OCI-M1 (cell line): ENCODE results near the gene NF1.
"Not testable (repeated sequence)": the region's sequence is repeated elsewhere in the genome, so short reads cannot be mapped to it uniquely, and the experiment has no call there.

Experiments
- DNase-seq: peaks from one replicate; lab custom pipeline; 2025; lab: John Stamatoyannopoulos, UW

Gene NF1

GRCh38 chr17:31198666-31199065 lies 103.9 kb downstream of the NF1 start:
- DNase-seq = not testable (repeated sequence)

- no peak for DNase-seq
Measured at GRCh38 chr17:31200287-31200686, 105.5 kb downstream of the NF1 start.

- DNase-seq = no peak
Measured at GRCh38 chr17:31202968-31203367, 108.2 kb downstream of the NF1 start.

- no peak for DNase-seq
Measured at GRCh38 chr17:31211352-31212012, 116.7 kb downstream of the NF1 start.

- DNase-seq = peak; percentile 76
Measured at GRCh38 chr17:31216031-31216751, 121.4 kb downstream of the NF1 start.

- no peak for DNase-seq
Measured at GRCh38 chr17:31224366-31224765, 129.6 kb downstream of the NF1 start.

DNA sequence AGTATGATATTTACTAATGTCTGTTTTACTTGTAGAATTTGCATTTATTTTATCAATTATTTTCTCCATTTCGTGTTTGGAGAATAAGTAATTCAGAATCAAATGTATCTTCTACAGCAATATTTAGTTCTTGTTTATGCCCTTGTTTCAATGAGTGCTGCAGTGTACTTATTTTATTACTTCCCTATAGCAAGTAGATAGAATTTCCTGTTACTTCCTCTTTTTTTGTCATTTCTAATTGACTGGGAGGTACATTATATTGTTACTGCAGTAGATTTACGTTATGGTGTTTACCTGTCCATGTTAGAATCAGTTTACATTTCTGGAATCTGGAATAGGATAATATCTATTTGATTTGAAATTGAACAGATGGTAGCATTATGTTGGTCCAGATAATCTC lies 131.1 kb downstream of the NF1 start:
- peak; percentile 62 for DNase-seq

GRCh38 chr17:31226373-31226772 lies 131.6 kb downstream of the NF1 start:
- no peak for DNase-seq

DNA sequence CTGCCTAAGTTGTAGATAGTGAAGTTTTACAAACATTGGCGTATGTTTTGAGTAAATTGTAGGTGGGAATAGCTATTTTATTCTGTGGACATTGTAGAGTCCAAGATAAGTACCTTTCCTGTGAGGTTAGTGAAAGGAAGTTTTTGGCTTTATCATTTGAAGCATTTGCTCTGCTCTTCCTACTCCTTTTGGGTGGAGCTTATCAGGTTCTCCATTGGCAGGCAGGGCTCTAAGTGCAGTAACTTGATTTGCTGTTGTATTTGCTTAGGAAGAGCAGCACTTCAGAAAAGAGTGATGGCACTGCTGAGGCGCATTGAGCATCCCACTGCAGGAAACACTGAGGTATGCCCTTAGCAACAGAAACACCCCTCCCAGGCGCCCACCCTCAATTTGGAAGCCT lies 132.2 kb downstream of the NF1 start:
- peak; percentile 29 for DNase-seq

GRCh38 chr17:31231852-31232251 lies 137.1 kb downstream of the NF1 start:
- DNase-seq = no peak

DNA sequence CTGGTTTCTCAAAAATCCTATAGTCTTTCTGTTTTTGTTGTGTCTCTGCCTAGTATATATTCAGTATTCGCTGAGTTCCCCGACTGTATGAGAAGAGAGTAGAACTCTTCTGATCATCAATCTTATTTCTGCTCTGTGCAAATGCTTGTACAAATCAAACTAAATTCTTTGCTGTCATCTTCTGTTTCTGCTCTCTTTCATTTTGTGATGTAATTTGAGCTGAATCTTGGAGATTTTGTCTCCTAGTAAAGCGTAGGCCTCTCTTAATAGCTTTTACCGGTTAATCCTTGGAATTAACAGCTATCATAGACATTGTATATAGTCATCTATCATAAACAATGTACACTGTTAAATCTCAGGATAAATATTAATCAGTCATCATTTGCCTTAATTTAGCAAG lies 140.3 kb downstream of the NF1 start:
- DNase-seq = no peak

- no peak for DNase-seq
Measured at GRCh38 chr17:31236137-31236536, 141.4 kb downstream of the NF1 start.

GRCh38 chr17:31236712-31237111 lies 141.9 kb downstream of the NF1 start:
- DNase-seq = no peak

- no peak for DNase-seq
Measured at GRCh38 chr17:31241116-31241515, 146.3 kb downstream of the NF1 start.

GRCh38 chr17:31248986-31249834 lies 154.4 kb downstream of the NF1 start:
- no peak for DNase-seq

GRCh38 chr17:31249835-31250141 lies 155.0 kb downstream of the NF1 start:
- DNase-seq = no peak

DNA sequence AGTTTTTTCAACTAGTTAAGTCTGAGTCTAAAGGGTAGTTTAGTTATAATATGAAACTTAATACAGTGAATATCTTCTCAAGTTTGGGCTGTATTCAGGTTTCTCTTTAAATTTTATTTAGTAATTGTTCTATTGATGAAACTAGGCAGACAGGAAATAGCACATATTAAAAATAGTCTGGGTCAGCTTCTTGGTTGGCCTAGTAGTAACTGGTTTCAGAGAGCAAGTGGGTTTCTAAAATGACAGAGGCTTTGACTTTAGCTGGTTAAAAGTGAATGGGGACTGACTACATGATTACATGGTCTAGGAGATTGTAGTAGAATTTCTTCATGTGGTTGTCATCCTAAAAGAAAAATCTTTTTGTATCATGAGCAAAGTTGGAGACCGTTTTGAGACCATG lies 155.5 kb downstream of the NF1 start:
- no peak for DNase-seq

- DNase-seq = no peak
Measured at GRCh38 chr17:31251105-31251969, 156.6 kb downstream of the NF1 start.

GRCh38 chr17:31251970-31252328 lies 157.2 kb downstream of the NF1 start:
- DNase-seq = no peak

DNA sequence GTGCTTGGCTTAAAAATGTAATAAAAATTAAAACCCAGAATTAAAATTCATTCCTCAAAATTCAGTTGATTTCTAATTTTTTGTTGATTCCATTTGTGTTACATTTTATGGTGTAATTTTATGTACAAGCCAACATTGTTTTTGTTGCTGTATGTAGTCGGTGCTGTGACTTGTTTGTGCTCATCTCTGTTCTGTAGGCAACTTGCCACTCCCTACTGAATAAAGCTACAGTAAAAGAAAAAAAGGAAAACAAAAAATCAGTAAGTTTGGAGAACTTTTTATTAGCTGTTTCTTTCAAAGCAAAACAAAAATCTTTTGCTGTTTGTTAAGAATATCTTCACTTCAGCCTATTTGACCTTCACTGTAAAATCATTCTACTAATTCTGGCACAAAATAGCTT lies 158.0 kb downstream of the NF1 start:
- no peak for DNase-seq

- DNase-seq = no peak
Measured at GRCh38 chr17:31254654-31255053, 159.9 kb downstream of the NF1 start.

DNA sequence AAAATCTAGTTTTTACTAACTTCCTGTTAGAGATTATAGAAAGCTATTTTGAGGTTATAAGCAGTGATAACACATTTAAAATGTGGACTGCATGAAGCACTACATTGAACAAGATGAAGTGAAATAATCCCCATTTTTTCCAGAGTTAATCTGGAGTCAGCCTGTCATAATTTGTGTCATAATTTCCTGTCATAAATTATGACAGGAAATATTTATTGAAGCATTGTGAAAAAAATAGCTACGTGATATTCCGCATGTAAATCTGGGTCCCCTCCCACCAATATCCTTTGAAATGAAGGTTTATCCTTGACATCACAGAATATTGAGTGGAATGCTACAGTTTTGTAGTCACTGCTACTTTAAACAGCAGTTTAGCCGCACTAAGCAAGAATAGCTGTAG lies 162.2 kb downstream of the NF1 start:
- no peak for DNase-seq
